Measurements from ENCODE around the gene CCL15.

GRCh38 chr17:35978346-35978745, 23.0 kb downstream of the CCL15 start:
- no peak for TF ChIP-seq CTCF (CRISPR knock-in tag; IDR thresholded peaks at IDR 0.05)
- no peak for TF ChIP-seq CREB1 (IDR thresholded peaks at IDR 0.05)
- no peak for TF ChIP-seq CREB1 (CRISPR knock-in tag; IDR thresholded peaks at IDR 0.05)
- no peak for TF ChIP-seq POLR2AphosphoS5 (IDR thresholded peaks at IDR 0.05; ENCODE audit: low read depth, low read length)
- TF ChIP-seq SRF (IDR thresholded peaks at IDR 0.05; ENCODE audit: low read depth, low read length), result no peak
- TF ChIP-seq JUND (CRISPR knock-in tag; IDR thresholded peaks at IDR 0.05), result no peak
- no peak for TF ChIP-seq MXD3 (CRISPR knock-in tag; IDR thresholded peaks at IDR 0.05)
